GM13977 (cell line): ENCODE data around the gene PLD3.
"Not testable (repeated sequence)": the region's sequence is repeated elsewhere in the genome, so short reads cannot be mapped to it uniquely, and the experiment has no call there.

Experiments used
- DNase-seq: peaks from one replicate; pipeline ENCODE4 v3.0.0; 2012; ENCODE audit warnings: low spot score
- in situ Hi-C: fragments of 300-500 bp; cut with MboI; formaldehyde crosslinking; loops from one replicate; pipeline ENCODE4 v1.12.0; 2022; ENCODE audit warnings: low sequenced_read_pairs, low pct_unique_long_range_greater_than_20kb, mixed read lengths, inconsistent platforms; ENCODE audit not compliant: unreplicated experiment
- TF ChIP-seq, protein P1 (sequence below): IDR thresholded peaks from 2 replicates; pipeline ENCODE4 v1.5.1; 2012; ENCODE audit warnings: mild to moderate bottlenecking, control low read depth; ENCODE audit not compliant: insufficient read depth; ENCODE audit errors: extremely low read depth, missing control alignments

The PLD3 gene

DNA sequence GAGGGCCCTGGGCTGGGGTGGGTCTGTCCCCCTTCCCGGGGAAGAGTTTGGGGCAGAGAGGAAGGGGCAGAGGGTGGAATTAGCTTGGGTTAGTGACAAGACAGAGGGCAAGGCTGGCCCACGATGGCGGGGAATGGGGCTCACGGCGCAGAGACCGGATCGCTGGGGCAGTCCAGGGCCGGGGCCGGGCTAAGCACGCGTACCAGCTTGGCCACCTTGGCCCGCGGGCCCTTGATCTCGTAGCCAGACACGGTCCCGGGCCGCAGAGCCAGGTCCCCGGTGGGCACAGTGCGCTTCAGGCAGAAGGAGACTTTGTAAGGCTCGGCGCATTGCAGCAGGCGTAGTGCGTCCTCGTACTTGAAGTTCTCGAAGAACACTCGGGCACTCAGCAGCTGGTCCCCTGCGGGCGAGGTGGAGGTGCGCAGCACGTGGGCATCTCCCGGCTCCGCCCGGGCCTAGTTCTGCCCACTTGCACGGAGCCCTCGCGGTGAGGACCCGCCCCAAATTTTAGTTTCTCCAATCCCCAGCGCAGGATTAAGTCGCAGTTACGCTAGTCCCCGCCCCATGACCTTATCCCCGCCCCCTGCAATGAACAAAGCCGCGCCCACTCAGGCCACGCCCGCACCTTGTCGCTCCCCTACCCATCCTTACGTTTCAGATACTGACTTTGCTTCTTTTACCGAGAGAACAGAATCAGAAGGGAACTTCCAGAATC, 50.1 kb downstream of the PLD3 start:
- TF ChIP-seq, protein P1, sequence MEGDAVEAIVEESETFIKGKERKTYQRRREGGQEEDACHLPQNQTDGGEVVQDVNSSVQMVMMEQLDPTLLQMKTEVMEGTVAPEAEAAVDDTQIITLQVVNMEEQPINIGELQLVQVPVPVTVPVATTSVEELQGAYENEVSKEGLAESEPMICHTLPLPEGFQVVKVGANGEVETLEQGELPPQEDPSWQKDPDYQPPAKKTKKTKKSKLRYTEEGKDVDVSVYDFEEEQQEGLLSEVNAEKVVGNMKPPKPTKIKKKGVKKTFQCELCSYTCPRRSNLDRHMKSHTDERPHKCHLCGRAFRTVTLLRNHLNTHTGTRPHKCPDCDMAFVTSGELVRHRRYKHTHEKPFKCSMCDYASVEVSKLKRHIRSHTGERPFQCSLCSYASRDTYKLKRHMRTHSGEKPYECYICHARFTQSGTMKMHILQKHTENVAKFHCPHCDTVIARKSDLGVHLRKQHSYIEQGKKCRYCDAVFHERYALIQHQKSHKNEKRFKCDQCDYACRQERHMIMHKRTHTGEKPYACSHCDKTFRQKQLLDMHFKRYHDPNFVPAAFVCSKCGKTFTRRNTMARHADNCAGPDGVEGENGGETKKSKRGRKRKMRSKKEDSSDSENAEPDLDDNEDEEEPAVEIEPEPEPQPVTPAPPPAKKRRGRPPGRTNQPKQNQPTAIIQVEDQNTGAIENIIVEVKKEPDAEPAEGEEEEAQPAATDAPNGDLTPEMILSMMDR = no peak
- no peak for DNase-seq
- in situ Hi-C loops = no loop called here

DNA sequence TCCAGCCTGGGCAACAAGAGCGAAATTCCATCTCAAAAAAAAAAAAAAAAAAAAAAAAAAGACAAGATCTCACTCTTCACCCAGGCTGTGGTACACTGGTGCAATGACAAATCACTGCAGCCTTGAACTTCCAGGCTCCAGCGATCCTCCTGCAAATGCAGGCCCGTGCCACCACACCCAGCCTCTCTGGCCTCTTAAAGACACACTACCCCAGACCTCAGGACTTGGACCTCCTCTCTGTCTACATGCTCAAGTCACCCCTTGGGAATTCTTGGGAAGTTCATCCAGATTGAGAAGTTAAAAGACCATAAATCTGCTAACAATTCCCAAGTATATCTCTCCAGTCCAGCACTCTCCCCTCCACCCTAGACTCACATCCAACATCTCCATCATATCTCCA, 52.1 kb downstream of the PLD3 start:
- in situ Hi-C loops = no loop called here
- TF ChIP-seq, protein P1 = no peak
- DNase-seq = no peak

DNA sequence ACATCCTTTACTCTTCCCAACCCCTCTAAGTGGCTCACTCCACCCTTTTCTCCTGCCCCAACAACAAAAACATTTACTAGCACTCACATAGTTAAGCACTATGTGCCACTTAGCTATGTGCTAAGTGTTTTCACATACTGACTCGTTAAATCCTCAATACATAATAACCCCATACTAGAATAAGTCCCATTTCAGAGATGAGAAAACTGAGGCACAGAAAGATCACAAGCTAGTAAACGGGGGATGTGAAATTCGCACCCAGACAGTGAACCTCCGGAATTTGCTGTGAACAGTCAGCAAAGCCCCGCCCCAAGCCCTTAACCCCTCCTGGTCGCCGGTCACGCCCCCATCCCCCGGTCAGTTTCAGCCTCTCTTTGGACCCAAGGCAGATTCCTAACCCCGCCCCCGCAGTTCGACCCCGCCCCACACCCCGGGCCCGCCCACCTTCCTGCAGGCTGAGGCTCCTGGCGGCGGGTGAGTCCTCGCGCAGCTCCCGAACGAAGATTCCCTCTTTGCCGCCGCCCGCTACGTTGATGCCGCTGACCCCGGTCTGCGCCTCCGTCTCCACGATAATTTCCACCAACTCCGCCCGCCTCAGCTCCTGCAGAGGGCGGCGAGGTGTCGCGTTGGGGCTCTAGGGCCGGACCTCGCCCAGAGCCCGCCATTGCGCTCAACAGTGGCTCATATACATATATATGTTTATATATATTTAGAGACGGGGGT, 54.9 kb downstream of the PLD3 start:
- TF ChIP-seq, protein P1 = no peak
- peak; percentile 98 for DNase-seq
- in situ Hi-C loops = no loop called here

DNA sequence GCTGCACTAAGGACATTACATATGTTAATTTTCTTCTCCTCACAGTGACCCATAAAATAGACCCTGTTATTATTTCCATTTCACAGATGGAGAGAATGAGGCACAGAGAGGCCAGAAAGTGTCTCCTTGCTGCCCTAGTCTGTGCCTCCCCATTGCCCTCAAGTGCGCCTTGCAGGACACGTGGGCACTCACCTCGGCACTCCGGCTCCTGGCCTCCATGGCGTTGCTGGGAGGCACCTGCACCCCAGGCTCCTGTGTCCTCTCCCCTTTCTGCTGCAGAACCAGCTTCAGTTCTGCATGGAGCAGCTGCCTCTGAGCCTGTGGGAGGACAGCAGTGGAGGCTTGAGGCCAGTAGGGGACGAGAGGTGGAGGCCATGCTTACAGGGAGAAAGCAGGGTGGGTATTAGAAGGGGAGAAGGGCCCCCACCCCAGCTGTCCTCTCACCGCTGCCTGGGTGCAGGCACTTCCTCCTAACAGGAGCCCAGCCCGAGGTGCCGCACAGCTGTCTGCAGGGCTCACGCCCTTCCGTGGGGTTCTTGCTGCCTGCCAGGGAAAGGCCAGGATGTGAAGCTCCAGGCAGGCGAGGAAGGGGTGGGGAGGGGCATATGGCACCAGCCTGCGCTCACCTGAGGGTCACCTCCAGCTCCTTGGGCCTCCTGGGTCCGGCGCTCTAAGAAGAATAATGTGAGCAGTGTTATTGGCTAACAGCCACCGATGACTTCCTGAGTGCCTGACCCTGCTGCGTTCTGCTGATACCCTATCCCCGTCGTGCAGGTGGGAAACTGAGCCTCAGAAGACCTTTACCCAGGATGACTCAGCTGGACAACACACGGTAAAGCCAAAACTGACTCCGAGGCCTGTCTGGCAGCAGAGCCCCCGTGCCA, 59.5 kb downstream of the PLD3 start:
- no peak for DNase-seq
- in situ Hi-C loops = no loop called here
- TF ChIP-seq, protein P1 = no peak

DNA sequence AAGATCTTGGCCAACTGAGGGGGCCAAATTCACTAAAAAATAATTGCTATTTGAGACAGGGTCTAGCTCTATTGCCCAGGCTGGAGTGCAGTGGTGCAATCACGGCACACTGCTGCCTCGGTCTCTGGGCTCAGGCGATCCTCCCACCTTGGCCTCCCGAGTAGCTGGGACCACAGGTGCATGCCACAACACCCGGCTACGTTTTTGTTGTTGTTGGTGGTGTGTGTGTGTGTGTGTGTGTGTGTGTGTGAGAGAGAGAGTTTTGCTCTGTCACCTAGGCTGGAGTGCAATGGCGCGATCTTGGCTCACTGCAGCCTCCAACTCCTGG, 60.1 kb downstream of the PLD3 start:
- in situ Hi-C loops, DNase-seq: not testable (repeated sequence)

DNA sequence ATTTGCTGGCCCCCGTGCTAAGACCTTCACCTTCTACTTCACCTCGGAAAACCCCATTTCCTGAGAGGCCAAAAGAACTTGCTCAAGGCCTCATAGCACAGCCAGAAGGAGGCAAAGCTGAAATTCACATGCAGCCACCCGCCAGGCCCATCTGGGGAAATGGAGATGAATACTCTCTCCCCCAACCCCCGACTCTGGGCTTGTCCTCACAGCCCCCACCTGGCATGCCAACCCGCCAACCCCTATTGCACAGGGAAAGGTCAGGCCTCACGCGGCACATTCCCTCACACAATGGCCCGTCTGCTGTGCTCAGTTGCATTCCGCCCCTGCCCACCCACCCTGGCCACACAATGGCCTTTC, 61.5 kb downstream of the PLD3 start:
- DNase-seq = no peak
- TF ChIP-seq, protein P1 = no peak
- in situ Hi-C loops = no loop called here
